ENCODE results near the gene BANF2. TPM values are rescaled to one million over a fixed set of nuclear protein-coding genes. Genes with fewer than 3 reads are reported as not detected.

The BANF2 gene
- total RNA-seq, 1 experiment from 2014 or later = not detected

DNA sequence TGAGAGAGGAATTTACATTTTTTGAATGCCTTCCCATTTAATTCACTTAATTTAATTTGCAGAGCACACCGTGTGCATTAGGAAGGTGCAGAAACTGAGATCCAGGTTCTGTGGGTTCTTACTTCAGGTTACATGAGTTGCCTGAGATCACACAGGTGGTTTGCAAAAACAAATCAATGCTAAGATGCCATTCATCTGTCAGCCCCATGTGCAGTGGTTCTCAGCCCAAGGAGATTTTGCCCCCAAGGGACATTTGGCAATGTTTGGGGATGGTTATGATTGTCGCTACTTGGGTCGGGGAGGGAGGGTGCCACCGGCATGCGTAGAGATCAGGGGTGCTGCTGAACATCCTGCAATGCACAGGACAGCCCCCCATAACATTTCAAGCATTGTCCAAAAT lies 34.6 kb downstream of the BANF2 start:
- H3K4me3 ChIP-seq (replicated peaks in 1 of 2; ENCODE audit: low read depth in 1 of 2, low read length in 2 of 2) = no peak overlapping the region
- H3K9me3 ChIP-seq (ENCODE audit: control insufficient read depth in 1 of 2, insufficient read depth in 1 of 2, low read depth in 1 of 2, low read length in 2 of 2) = peaks cover 4 to 5% of the 10 kb centered on the region in 2 experiments; a peak in 2 of 4 replicates
- ATAC-seq = no peak
- ChIA-PET CTCF (no interaction called here), RAD21 (ENCODE audit: low non-redundant PET in 1 of 2, low total read pairs in 2 of 2, uncharacterized antibody in 2 of 2, unreplicated experiment in 2 of 2) (no interaction called here), POLR2A (no interaction called here)
- no peak overlapping the region for H3K4me2 ChIP-seq (ENCODE audit: low read length)
- H3K4me1 ChIP-seq (ENCODE audit: control insufficient read depth in 1 of 2, insufficient read depth in 2 of 2, low read length in 2 of 2) = no peaks in the 10 kb centered on the region
- TF ChIP-seq, protein P1, sequence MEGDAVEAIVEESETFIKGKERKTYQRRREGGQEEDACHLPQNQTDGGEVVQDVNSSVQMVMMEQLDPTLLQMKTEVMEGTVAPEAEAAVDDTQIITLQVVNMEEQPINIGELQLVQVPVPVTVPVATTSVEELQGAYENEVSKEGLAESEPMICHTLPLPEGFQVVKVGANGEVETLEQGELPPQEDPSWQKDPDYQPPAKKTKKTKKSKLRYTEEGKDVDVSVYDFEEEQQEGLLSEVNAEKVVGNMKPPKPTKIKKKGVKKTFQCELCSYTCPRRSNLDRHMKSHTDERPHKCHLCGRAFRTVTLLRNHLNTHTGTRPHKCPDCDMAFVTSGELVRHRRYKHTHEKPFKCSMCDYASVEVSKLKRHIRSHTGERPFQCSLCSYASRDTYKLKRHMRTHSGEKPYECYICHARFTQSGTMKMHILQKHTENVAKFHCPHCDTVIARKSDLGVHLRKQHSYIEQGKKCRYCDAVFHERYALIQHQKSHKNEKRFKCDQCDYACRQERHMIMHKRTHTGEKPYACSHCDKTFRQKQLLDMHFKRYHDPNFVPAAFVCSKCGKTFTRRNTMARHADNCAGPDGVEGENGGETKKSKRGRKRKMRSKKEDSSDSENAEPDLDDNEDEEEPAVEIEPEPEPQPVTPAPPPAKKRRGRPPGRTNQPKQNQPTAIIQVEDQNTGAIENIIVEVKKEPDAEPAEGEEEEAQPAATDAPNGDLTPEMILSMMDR (IDR thresholded peaks at IDR 0.05 in 2 of 3, conservative IDR thresholded peaks at IDR 0.05 in 1 of 3; ENCODE audit: borderline replicate concordance in 1 of 3, insufficient read depth in 1 of 3, low read depth in 2 of 3, low read length in 2 of 3) = no peak
- TF ChIP-seq ZNF274 (IDR thresholded peaks at IDR 0.05; ENCODE audit: low read depth, low read length) (no peak), EZH2phosphoT487 (IDR thresholded peaks at IDR 0.05; ENCODE audit: borderline replicate concordance) (no peak), JUND (IDR thresholded peaks at IDR 0.05) (no peak), ELF1 (IDR thresholded peaks at IDR 0.05; ENCODE audit: borderline replicate concordance, low read depth) (no peak), SIN3A (IDR thresholded peaks at IDR 0.05; ENCODE audit: low read depth) (no peak), TCF7L2 (IDR thresholded peaks at IDR 0.05; ENCODE audit: borderline replicate concordance, extremely low read depth, insufficient read depth, insufficient read length) (no peak), ZFX (IDR thresholded peaks at IDR 0.05) (no peak), SP1 (IDR thresholded peaks at IDR 0.05; ENCODE audit: low read depth) (no peak), EZH2 (IDR thresholded peaks at IDR 0.05) (no peak)
- TF ChIP-seq, protein P2, sequence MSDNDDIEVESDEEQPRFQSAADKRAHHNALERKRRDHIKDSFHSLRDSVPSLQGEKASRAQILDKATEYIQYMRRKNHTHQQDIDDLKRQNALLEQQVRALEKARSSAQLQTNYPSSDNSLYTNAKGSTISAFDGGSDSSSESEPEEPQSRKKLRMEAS (IDR thresholded peaks at IDR 0.05) = no peak
- TF ChIP-seq, protein P3, sequence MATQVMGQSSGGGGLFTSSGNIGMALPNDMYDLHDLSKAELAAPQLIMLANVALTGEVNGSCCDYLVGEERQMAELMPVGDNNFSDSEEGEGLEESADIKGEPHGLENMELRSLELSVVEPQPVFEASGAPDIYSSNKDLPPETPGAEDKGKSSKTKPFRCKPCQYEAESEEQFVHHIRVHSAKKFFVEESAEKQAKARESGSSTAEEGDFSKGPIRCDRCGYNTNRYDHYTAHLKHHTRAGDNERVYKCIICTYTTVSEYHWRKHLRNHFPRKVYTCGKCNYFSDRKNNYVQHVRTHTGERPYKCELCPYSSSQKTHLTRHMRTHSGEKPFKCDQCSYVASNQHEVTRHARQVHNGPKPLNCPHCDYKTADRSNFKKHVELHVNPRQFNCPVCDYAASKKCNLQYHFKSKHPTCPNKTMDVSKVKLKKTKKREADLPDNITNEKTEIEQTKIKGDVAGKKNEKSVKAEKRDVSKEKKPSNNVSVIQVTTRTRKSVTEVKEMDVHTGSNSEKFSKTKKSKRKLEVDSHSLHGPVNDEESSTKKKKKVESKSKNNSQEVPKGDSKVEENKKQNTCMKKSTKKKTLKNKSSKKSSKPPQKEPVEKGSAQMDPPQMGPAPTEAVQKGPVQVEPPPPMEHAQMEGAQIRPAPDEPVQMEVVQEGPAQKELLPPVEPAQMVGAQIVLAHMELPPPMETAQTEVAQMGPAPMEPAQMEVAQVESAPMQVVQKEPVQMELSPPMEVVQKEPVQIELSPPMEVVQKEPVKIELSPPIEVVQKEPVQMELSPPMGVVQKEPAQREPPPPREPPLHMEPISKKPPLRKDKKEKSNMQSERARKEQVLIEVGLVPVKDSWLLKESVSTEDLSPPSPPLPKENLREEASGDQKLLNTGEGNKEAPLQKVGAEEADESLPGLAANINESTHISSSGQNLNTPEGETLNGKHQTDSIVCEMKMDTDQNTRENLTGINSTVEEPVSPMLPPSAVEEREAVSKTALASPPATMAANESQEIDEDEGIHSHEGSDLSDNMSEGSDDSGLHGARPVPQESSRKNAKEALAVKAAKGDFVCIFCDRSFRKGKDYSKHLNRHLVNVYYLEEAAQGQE (IDR thresholded peaks at IDR 0.05; ENCODE audit: low read depth) = no peak
- DNase-seq (ENCODE audit: low read depth, low spot score) = no peak
- no peaks in the 10 kb centered on the region for H3K27me3 ChIP-seq (ENCODE audit: insufficient read depth, low read length)
- H3K9ac ChIP-seq (ENCODE audit: low read length) = no peak overlapping the region
- no peak overlapping the region for H2AFZ ChIP-seq (ENCODE audit: low read depth, low read length, poor library complexity, severe bottlenecking)
- intact Hi-C loops (cut with micrococcal nuclease) = no loop called here
- no peaks in the 10 kb centered on the region for H3K9me2 ChIP-seq (ENCODE audit: insufficient read depth)
- no peaks in the 10 kb centered on the region for H3K79me2 ChIP-seq (ENCODE audit: insufficient read depth, low read length)
- BruUV-seq (replicated peaks) = no TSS peak
- no peaks in the 10 kb centered on the region for H4K20me1 ChIP-seq (ENCODE audit: insufficient read depth)
- H3K27ac ChIP-seq (ENCODE audit: low read depth, low read length) = no peak overlapping the region
- H3K36me3 ChIP-seq (ENCODE audit: control insufficient read depth in 1 of 2, insufficient read depth in 2 of 2, low read length in 2 of 2) = no peaks in the 10 kb centered on the region

Data from HCT116 (cell line).